ENCODE data around the gene DDX49. TPM values are rescaled to one million over a fixed set of nuclear protein-coding genes. Genes with fewer than 3 reads are reported as not detected.

Gene DDX49
- total and polyA plus RNA-seq, 9 of the 15 experiments (the other 6 are each of a cell fraction or from before 2014, with no cell fraction given): 1.1 to 113 (median 45.7) TPM

GRCh38 chr19:18919086-18919899 lies at the start of gene DDX49, which contains the start of gene COPE (continued):
- TF ChIP-seq PBX2 (CRISPR knock-in tag; IDR thresholded peaks at IDR 0.05; ENCODE audit: low read depth): peak; percentile 70
- TF ChIP-seq PBX2 (tag; conservative IDR thresholded peaks at IDR 0.05; ENCODE audit: low read depth): peak; percentile 99
- no peak for TF ChIP-seq SPI1 (IDR thresholded peaks at IDR 0.05; ENCODE audit: borderline replicate concordance, low read depth, low read length)
- TF ChIP-seq TBP (optimal IDR thresholded peaks at IDR 0.05; ENCODE audit: low read depth, low read length): peak; percentile 93
- peak in 1 of 3 experiments; percentile 75; a peak in 1 of 6 replicates for TF ChIP-seq ZBTB11 (CRISPR knock-in tag; IDR thresholded peaks at IDR 0.05)
- no peak for TF ChIP-seq ARID2 (IDR thresholded peaks at IDR 0.05)
- peak; percentile 96 for TF ChIP-seq GMEB1 (CRISPR knock-in tag; IDR thresholded peaks at IDR 0.05)
- TF ChIP-seq CHD1 (IDR thresholded peaks at IDR 0.05; ENCODE audit: low read length): peak; percentile 38
- TF ChIP-seq TCF7L2 (IDR thresholded peaks at IDR 0.05; ENCODE audit: low read depth, low read length): no peak
- 0 out of 2 replicates have a peak, but pooled peaks have one; percentile 78 for TF ChIP-seq KLF1 (tag; IDR thresholded peaks at IDR 0.05)
- TF ChIP-seq SMARCB1 (IDR thresholded peaks at IDR 0.05; ENCODE audit: insufficient read length, low read depth): no peak
- TF ChIP-seq CLOCK (CRISPR knock-in tag; IDR thresholded peaks at IDR 0.05; ENCODE audit: borderline replicate concordance): no peak
- no peak for TF ChIP-seq MAFF (IDR thresholded peaks at IDR 0.05; ENCODE audit: low read length)
- TF ChIP-seq TCF3 (CRISPR knock-in tag; IDR thresholded peaks at IDR 0.05): no peak
- peak; percentile 93 for TF ChIP-seq HDAC2 (IDR thresholded peaks at IDR 0.05)

Data from K562 (cell line).